NCI-H524 treated with DMSO at 0.1 percent for 48 hours (cell line): Measurements from ENCODE around the gene RSL1D1.
"Not testable (repeated sequence)": the region's sequence is repeated elsewhere in the genome, so short reads cannot be mapped to it uniquely, and the experiment has no call there.

Experiments
- DNase-seq: peaks from one replicate; lab custom pipeline; 2025; lab: John Stamatoyannopoulos, UW

The RSL1D1 gene

DNA sequence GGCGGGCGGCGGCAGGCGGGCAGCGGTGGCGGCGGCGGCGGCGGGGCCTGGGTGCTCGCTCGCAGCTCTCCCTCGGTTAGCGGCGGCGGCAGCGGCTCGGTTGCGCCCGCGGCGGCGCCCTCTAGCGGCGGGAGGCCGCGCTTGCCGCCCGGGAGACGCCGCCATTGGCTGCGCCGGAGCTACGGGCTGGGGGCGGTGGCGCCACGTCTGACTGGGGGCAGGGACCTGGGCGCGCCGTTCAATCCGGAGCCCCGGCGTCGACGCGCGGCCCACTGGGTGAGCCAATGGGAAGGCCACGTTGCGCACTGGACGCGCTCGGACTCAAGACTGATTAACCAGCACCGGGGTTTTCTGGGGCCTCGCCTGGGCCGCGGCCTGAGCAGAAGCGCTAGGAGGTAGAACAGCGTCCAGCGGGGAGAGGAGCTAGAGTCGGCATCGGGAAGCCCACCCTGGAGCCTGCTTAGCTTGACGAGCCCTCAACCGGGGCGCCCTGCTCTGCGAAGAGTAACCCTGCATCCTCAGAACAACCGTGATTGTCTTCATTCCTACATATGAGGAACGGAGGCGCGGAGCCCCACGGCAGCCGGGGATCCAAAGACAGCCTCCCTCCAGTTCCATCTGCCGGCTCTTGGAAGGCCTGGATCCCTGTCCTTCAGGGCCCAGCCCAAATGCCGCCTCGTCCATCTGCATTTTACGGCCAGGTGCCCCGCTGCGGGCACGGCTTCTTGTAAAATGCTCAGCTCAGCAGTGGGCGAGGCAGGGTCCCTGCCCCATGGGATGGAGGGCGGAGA, 54.0 kb downstream of the RSL1D1 start, which contains the start of gene ZC3H7A:
Gene ZC3H7A, minus strand, starts transcription at position 93 of the 791 bp plus-strand sequence. CDS start 14,904 bp downstream, outside the sequence.
- peak; percentile 79 for DNase-seq

DNA sequence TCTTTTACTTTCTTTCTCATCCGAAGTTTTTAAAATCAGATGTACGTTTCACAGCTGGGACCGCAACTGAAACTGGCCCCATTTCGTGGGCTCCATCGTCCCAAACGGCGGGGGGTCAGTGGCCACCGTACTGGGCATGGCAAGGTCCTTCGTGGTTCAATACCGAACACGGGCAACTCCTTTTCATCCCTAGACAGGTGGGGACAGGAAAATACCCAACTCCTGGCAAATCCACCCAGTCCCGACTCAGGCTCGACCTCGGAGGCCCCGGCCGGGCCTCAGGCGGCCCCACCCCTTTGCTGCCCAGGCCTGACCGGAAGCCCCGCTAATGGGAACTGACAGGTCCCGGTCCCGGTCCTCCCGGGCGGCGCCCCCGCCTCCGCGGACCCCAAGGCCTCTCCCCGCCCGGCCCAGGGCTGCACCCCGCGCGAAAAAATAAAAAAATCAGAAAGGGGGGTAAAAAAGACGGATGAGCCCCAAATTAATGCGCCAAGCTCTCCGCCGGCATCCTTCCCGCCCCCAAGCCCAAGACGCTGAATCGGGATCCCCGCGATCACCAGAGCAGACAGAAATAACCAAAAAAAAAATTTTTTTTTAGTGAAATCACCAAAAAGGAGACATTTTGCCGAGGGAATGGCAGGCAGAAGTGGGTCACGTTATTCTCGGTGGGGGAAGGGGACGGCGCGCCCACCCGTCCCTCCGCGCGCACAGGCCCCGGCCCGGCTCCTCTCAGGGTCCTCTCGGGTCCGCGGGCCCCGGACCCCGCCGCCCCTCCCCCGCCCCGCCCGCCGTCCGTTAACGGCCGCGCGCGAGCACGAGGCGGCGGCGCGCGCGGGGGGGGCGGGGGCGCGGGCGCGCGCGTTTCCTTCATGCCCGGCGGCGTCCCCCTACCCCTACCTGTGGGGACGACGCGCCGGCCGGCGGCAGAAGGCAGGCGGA, 54.8 kb downstream of the RSL1D1 start:
- no peak for DNase-seq

DNA sequence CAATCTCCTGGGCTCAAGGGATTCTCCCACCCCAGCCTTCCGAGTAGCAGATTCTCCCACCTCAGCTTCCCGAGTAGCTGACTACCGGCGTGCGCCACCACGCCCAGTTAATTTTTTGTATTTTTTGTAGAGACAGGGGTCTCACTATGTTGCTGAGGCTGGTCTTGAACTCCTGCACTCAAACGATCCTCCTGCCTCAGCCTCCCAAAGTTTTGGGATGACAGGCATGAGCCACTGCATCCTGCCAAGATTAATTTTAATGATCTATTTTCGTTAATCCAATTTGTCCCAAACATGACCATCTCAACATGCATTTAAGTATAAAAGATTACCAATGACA, 55.5 kb downstream of the RSL1D1 start:
- no peak for DNase-seq

DNA sequence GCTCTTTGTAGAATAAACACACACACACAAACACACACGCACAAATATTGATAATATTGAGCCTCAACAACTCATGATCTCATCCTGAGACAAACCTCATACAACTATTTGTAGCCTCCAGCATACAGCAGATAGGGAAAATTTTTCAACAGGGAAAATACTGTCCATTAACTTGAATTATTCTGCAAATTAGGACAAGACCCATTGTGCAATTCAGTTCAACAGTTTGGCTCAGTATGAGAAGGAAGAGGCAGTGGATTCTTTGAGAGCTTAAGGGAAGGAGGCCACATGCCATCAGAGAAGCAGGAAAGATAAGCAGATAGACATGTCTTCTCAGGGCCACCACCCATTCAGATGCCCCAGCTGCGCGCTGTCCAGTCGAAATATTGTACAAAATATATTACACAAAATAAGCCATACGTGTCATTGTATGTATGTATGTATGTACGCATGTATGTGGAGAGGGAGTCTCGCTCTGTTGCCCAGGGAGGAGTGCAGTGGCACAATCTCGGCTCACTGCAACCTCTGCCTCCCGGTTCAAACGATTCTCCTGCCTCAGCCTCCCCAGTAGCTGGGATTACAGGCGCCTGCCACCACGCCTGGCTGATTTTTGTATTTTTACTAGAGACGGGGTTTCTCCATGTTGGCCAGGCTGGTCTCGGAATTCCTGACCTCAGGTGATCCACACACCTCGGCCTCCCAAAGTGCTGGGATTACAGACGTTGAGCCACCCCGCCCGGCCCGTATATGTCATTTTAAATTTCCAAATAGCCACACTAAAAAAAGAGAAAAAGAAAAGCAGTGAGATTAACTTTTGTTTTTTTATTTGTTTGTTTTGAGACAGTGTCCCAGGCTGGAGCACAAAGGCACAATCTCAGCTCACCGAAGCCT, 56.1 kb downstream of the RSL1D1 start:
- DNase-seq, result no peak

DNA sequence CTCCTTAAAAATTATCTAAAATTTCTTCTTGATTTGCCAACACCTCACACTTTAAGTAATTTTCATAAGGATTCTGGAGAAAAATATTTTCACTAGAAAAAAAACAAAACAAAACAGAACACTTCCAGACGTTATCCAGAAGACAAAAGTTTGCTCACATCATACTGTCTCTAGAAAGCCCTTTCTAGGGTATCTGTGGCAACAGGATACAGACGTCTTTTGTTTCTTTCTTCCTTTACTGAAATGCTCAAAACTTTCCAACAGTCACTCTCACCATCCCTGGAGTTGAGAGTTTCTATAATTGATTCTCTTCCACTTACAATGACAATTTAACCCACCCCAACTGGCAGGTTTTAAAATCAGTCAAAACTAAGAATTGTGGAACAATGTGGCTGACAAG, 56.9 kb downstream of the RSL1D1 start:
- no peak for DNase-seq

DNA sequence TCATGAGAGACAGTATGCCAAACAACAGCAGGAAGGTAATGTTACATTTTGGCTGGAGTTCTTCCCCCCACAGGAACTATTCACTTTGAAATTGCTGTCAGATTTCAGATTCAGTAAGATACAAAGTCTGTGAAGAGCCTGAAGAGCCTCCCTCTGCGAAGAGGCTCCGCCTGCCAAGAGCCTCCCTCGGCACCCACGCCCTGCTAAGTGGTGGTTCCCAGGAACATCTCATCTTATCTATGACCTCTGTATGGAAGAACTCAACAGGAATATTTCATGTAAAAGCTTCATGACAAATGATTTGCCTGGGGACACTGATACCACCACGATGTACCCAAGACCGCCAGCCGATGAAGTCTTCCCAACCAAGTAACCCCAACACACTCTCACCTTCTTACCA, 57.5 kb downstream of the RSL1D1 start:
- DNase-seq, result no peak

DNA sequence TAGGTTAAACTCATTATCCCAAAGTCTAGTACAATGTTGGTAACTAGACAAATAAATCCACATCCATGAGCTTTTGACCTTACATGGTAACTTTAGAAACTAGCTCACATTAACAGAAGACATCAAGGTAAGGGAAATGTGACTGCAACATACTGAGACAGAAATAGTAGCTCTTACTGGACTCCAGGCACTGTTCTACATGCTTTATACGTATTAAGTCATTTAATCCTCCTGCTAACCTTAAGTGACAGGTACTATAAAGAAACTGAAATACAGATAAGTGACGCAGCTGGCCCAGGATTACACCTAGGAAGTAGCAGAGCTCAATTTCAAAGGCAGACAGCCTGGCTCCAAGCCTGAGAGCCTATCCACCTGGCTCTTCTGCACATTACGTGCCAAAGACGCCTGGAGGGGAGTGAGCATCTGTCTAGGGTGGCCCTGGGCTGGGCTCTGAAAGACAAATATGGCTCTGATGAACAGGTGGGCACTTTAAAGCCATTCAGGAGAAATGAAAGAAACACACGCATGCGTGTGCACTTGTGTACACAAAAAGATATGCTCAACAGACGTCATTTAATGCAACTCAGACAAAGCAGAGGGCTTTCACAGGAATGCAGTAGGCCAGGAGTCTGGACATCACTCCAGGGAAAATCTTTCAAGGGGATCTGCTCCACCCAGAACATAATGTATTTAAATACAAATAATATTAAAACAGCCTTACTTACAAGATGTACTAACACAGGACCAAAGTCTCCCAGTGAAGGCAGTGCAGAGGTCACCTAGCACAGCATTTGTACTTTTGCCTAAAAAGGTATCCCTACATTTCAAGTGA, 58.7 kb downstream of the RSL1D1 start:
- peak; percentile 99 for DNase-seq

DNA sequence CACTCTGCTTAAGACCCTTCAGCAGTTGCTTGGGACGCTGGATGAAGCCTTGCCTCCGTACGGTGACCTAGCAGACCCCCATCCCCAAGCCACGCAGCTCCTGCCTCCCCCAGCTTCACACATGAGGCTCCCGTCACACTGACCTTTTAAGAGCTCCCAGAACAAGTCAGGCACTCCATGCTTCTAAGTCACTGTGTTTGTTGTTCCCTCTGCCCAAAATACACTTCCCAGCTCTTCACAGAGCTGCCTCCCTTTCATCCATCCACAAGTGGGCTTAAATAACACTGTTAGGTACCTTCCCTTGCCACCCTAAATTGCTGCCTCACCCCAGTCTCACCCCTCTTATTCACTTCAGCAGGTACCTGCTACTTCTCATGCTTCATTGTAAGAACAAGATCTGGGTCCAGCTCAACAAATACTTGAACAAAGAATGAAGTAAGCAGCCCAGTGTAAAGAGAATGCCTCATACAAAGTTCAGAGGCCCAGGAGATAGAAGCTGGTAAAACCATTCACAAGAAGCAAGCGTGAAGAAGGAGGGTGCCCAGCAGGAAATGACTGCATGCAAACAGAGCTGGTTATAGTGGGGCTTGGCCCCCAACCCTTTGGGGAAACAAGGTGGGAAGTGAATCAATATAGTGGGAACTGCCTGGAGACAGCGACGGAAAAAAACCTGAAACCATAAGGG, 60.1 kb downstream of the RSL1D1 start:
- DNase-seq, result no peak

DNA sequence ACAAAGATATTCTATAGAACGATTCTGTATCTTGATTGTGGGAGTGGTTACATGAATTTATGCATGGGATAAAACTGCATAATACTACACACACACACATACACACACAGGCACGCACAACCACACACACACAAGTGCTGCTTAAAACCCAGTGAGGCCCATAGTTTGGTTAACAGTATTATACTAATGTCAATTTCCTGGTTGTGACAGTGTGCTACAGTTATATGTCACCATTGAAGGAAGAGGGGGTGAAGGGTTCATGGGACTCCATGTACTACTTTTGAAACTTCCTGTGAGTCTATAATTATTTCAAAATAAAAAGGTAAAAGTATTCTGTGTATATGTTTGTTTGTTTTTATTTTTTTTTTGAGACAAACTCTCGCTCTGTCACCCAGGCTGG, 62.4 kb downstream of the RSL1D1 start:
- DNase-seq, result no peak

DNA sequence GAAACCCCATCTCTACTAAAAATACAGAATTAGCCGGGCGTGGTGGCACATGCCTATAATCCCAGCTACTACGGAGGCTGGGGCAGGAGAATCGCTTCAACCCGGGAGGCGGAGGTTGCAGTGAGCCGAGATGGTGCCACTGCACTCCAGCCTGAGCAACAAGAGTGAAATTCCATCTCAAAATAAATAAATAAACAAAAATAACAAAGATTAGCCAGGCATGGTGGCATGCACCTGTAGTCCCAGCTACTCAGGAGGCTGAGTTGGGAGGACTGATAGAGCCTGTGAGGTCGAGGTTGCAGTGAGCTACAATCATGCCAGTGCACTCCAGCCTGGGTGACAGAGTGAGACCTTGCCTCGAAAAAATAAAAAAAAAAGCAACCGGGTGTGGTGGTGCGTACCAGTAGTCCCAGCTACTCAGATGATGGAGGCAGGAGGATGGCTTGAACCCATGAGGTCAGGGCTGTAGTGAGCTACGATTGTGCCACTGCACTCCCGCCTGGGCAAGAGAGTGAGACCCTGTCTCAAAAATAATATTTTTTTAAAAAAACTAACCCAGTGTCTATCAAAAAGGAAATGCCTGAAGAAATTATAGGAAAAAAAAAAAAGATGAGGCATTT, 66.3 kb downstream of the RSL1D1 start:
- not testable (repeated sequence) for DNase-seq

DNA sequence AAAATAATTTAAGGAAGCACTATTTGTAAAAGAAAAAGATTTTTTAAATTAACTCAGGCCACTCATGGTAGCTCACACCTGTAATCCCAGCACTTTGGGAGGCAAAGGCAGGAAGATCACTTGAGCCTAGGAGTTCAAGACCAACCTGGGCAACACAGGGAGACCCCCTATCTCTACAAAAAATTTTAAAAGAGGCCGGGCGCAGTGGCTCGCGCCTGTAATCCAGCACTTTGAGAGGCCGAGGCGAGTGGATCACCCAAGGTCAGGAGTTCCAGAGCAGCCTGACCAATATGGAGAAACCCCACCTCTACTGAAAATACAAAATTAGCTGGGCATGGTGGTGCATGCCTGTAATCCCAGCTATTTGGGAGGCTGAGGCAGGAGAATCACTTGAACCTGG, 67.0 kb downstream of the RSL1D1 start:
- DNase-seq, result not testable (repeated sequence)

DNA sequence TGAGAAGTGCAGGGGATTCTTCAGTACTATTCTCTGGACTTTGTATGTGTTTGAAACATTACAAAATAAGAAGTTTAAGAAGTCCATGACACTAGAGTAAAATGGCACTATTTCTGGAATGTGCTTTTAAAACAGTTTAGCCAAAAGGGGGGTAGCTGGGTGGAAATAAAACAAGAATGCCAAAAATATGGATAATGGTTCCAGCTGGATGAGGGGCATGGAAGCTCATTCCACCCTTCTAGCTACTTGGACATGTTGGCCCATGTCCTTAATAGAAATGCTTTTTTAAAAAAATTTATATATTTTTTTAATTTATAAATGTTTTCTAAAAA, 67.3 kb downstream of the RSL1D1 start:
- no peak for DNase-seq
